ENCODE data around the gene UTP3.

UTP3 gene

DNA sequence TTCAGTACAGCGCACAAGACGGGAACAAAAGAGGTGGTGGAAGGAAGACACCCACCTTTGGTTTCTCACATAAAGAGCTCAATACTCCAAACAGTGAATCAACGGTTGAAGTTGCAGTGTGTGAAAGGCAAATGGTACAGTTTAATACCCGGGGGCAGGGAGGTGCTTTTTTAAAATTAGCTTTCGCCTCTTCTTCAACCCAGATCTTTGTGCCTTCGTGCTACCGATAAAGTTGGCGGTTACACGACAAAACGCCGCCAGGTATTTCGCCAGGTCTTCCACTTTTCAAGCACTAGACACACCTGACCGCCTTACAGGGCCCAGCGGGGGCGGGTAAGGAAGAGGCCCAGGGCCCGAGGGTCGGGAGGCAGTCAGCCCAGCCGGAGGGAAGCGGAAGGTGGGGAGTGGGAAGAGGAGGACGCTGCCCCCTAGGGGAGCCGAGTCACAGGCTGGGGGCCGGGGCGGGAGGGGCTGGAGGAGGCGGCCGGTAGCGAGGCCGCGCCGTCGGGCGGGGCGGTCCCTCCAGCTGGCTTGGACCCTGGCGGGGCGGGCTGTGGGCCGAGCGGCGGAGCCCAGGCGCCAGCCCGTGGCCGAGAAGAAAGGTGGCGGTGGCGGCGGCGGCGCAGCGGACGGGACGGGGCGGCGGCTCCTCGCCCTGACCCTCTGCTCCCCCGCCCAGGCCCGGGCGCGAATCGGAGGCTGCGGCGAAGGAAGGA lies 16.0 kb downstream of the UTP3 start:
- DNase-seq (ENCODE audit: low spot score): peak; percentile 89
- in situ Hi-C loops (cut with MboI; ENCODE audit: low pct_unique_long_range_greater_than_20kb, low sequenced_read_pairs, unreplicated experiment): no loop called here
- TF ChIP-seq CTCF (IDR thresholded peaks at IDR 0.05; ENCODE audit: extremely low read depth, insufficient read depth, missing control alignments): peak; percentile 51

DNA sequence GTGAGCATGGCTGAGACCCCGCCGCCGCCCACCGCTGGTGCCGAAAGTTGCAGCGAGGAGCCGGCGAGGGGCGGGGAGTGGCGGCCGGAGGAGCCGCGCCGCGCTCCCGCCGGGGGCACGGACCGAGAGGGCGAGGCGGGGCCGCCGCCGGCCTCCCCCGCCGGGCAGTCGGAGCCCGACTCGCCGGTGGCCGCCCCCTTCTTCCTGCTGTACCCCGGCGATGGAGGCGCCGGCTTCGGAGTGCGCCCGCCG lies 16.5 kb downstream of the UTP3 start:
- TF ChIP-seq CTCF (IDR thresholded peaks at IDR 0.05; ENCODE audit: extremely low read depth, insufficient read depth, missing control alignments): no peak
- in situ Hi-C loops (cut with MboI; ENCODE audit: low pct_unique_long_range_greater_than_20kb, low sequenced_read_pairs, unreplicated experiment): no loop called here
- DNase-seq (ENCODE audit: low spot score): no peak

DNA sequence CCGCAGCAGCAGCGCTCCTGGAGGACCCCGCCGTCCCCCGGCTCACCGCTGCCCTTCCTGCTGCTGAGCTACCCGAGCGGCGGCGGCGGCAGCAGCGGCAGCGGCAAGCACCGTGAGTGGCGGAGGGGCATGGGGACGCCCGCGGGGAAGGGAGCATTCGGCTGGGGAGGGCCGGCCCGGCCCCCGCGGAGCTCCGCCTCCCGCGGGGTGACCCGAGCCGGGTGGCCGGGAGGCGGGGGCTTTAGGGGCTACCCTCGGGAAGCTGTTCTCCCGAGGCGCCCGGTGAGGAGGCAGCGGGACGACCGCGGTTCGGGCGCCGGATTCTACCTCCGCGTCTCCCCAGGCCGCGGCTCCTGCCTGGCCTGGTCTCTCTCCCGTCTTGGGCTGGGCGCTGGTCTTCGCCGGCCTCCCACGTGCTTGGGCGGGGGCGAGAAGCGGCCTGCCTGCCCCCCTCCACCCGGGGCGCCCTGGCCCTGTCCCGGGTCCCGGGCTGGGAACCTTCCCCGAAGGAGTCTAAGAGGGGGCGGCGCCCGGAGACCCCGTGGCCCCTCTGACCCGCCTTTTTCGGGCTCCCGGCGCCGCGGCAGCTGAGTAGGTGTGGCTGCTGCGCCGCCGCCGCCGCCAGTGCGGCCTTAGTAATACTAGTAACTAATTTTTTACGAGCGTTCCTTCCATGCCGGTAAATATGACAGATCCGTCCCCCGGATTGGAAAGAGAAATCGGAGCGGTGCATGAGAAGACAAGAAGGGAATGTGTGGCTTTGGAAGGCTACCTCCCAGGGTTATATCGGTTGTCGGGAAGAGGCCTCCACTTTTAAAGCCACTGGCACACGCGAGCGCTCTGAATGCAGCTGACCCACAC lies 17.1 kb downstream of the UTP3 start:
- TF ChIP-seq CTCF (IDR thresholded peaks at IDR 0.05; ENCODE audit: extremely low read depth, insufficient read depth, missing control alignments): no peak
- in situ Hi-C loops (cut with MboI; ENCODE audit: low pct_unique_long_range_greater_than_20kb, low sequenced_read_pairs, unreplicated experiment): no loop called here
- DNase-seq (ENCODE audit: low spot score): peak; percentile 85

DNA sequence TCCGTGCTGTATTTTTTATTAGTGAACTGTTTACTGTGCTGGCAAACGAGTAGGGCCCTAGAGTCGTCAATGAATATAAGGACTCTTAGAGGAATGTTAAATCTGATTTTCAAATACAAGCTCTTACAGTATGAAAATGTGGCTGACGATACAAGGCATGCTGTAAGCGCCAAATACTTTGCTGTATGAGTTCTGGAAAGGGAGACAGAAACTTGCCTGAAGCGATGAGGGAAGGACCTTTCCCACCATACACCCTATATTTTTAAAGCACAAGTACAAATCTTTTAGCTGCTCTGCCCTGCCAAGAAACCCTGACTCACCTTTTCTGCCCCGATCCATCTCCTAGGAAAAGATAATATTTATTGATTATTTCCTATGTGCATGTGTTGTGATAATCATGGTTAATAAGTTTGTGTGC lies 17.7 kb downstream of the UTP3 start:
- in situ Hi-C loops (cut with MboI; ENCODE audit: low pct_unique_long_range_greater_than_20kb, low sequenced_read_pairs, unreplicated experiment): no loop called here
- TF ChIP-seq CTCF (IDR thresholded peaks at IDR 0.05; ENCODE audit: extremely low read depth, insufficient read depth, missing control alignments): no peak
- no peak for DNase-seq (ENCODE audit: low spot score)

GRCh38 chr4:70706516-70706915 lies 18.2 kb downstream of the UTP3 start:
- no peak for DNase-seq (ENCODE audit: low spot score)
- no peak for TF ChIP-seq CTCF (IDR thresholded peaks at IDR 0.05; ENCODE audit: extremely low read depth, insufficient read depth, missing control alignments)
- in situ Hi-C loops (cut with MboI; ENCODE audit: low pct_unique_long_range_greater_than_20kb, low sequenced_read_pairs, unreplicated experiment): no loop called here

GRCh38 chr4:70709611-70710205 lies 21.4 kb downstream of the UTP3 start:
- no peak for DNase-seq (ENCODE audit: low spot score)
- no peak for TF ChIP-seq CTCF (IDR thresholded peaks at IDR 0.05; ENCODE audit: extremely low read depth, insufficient read depth, missing control alignments)
- in situ Hi-C loops (cut with MboI; ENCODE audit: low pct_unique_long_range_greater_than_20kb, low sequenced_read_pairs, unreplicated experiment): no loop called here
